HT1080 (cell line): Measurements from ENCODE around the gene TRMT2A. TPM values are rescaled to one million over a fixed set of nuclear protein-coding genes. Genes with fewer than 3 reads are reported as not detected.
A peak's percentile ranks its signal among the peaks of the same experiment; 100 is the strongest.

ENCODE experiments used
- DNase-seq: peaks from one replicate; pipeline ENCODE4 v3.0.0-alpha.2; 2015; ENCODE audit warnings: low read depth
- total RNA-seq: library from RNA; depleted of rRNA; stranded (reverse); fragments of >200 nt; shearing (Covaris generic); gene quantifications from 2 replicates; pipeline ENCODE4 v1.2.3, GENCODE V29; 2014

The TRMT2A gene
- total RNA-seq, 1 experiment from 2014 or later: 93.4 TPM

GRCh38 chr22:20135806-20136602, 19.0 kb upstream of the TRMT2A start:
- no peak for DNase-seq

GRCh38 chr22:20135265-20135664, 18.2 kb upstream of the TRMT2A start:
- no peak for DNase-seq

GRCh38 chr22:20133930-20134549, 17.0 kb upstream of the TRMT2A start:
- no peak for DNase-seq

GRCh38 chr22:20132686-20133246, 15.7 kb upstream of the TRMT2A start:
- DNase-seq: no peak

GRCh38 chr22:20131859-20132685, 15.0 kb upstream of the TRMT2A start:
- no peak for DNase-seq

GRCh38 chr22:20131597-20131858, 14.5 kb upstream of the TRMT2A start, which contains the start of gene ZDHHC8:
ZDHHC8 (plus strand) TSS chr22:20131804; CDS start chr22:20131948, 144 bp downstream.
- no peak for DNase-seq

DNA sequence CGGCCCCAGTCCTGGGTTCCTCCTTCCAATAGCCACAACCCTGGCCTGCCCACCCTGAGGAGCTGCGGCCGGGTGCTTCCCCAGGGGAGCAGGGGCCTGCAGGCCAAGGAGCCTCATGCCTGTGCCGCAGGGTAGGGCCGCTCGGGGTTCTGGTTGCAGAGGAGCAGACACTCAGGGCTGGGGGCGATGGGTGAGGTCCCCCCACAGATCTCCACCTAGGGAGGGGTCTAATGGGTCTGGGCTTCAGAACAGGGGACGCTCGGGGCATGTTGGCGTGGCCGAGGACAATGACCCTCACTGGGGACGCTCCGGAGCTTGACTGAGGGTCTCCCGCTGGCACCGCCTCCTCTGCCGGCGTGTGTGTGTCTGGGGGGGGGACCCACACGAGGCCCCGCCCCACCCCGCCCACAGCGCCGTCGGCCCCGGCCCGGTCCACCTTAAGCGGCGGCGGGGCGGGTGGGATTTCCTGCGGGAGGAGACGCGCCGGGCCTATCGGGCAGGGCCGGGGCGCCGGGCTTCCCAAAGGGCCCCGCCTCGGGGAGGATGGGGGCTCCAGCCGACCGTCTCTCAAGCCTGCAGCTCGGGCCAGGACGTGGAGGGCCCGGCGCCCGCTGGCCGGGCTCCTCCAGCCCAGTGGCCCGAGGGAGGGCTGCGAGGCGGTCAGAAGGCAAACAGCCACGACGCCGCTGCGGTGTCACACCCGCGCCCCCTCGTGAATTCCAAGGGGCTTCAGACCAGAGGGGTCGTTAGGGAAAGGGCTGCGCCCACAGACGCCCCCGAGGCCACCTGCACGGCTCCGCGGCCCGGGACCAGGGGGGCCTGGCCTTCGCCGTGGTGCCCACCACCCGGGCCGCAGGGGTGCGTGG, 13.9 kb upstream of the TRMT2A start:
- peak; percentile 59 for DNase-seq

GRCh38 chr22:20130319-20130718, 13.3 kb upstream of the TRMT2A start:
- no peak for DNase-seq

DNA sequence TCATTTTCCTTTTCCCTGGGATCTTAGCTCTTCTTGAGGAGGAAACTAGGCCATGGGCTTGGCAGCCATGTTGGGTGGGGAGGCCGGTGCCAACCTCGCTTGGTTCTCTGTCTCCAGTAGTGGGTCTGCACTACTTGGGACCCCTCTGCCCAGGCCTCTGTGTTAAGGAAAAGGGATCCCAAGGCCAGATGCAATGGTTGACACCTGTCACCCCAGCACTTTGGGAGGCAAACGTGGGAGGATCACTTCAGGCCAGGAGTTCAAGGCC, 12.7 kb upstream of the TRMT2A start:
- no peak for DNase-seq

GRCh38 chr22:20128902-20129746, 12.1 kb upstream of the TRMT2A start:
- DNase-seq: no peak

DNA sequence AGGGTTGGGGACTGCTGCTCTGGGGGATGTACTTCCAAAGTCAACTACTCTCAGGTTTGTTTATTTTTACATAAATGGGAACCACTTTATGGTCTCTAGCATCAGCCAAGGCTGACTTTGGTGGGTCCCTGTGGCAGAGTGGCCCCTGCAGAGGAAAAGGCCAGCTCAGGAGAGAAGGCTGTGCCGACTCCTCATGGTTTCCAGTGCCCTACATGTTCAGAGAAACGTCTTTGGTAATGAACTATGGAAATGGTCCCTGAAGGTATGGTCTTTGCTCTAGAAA, 11.5 kb upstream of the TRMT2A start:
- no peak for DNase-seq

- no peak for DNase-seq
These were observed 11.0 kb upstream of the TRMT2A start for GRCh38 chr22:20127869-20128618.

- DNase-seq: no peak
These were observed 10.4 kb upstream of the TRMT2A start for GRCh38 chr22:20127318-20127868.

- no peak for DNase-seq
These were observed 9.4 kb upstream of the TRMT2A start for GRCh38 chr22:20126284-20127029.

- no peak for DNase-seq
These were observed 8.5 kb upstream of the TRMT2A start for GRCh38 chr22:20125201-20126174.

DNA sequence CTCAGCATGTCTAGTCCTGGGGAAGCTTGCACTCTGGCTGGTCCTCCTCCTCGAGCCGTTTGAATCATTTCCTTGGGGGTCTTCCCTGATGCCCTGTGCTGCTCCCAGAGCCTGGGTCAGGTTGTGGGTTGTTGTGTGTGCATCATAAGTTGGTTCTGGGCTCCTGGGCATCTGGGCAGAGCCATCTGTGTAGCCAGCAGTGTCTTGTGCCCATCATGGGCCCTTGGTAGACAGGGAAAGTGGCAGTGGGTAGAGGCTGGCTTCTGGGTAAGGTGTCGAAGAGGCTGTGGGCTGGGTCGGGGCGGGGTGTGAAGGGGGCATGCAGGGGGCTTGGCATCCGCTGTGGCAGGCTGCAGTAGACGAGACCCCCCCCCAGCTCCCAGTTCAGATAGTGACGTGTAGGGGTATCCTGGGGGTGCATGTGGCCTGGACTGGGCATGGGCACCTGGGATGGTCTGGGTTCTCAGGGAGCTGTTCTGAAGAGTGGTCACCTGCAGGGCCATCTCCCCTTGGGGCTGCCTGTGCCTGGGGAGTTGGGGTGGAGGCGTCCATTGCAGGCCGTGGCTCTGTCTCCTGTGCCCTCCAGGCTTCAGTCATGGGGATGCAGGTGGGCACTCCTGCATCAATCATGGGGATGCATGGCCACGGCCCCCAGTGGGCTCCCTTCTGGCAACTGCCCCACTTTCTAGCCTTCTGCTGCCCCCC, 7.2 kb upstream of the TRMT2A start:
- DNase-seq: no peak
